PC-3 (cell line): ENCODE measurements around the gene BICRAL. TPM values are rescaled to one million over a fixed set of nuclear protein-coding genes. Genes with fewer than 3 reads are reported as not detected.

Experiments used
- ATAC-seq: fragments of 200-7000 bp; cut with Tn5 transposase; 2 replicates; pipeline ENCODE4 v1.9.1; 2020; ENCODE audit warnings: mild to moderate bottlenecking, moderate library complexity
- BruUV-seq: library from RNA; stranded (reverse); fragments of 400-500 nt; replicated peaks from 2 replicates; lab custom pipeline; 2021; lab: Mats Ljungman, UMichigan
- CTCF ChIA-PET: fragments of 300-600 bp; sonication (Branson Sonifier 250); formaldehyde crosslinking; loops from one replicate; lab custom pipeline; 2022; ENCODE audit warnings: antibody characterized with exemption; lab: Charles Lee
- POLR2A ChIA-PET: fragments of 300-600 bp; sonication (Branson Sonifier 250); formaldehyde crosslinking; loops from one replicate; lab custom pipeline; 2022; ENCODE audit warnings: antibody characterized with exemption; ENCODE audit not compliant: unreplicated experiment; lab: Charles Lee
- DNase-seq: peaks from one replicate; pipeline ENCODE4 v3.0.0-alpha.2; 2015
- H2AFZ ChIP-seq: fragments of 300-600 bp; sonication (generic); 2 replicates; pipeline ENCODE4 v1.6.0; 2016; ENCODE audit warnings: antibody characterized with exemption, low read length
- H3F3A ChIP-seq: fragments of 300-600 bp; sonication (generic); one replicate; pipeline ENCODE4 v1.6.0; 2017; ENCODE audit warnings: antibody characterized with exemption, low read length, control low read depth, mild to moderate bottlenecking; ENCODE audit not compliant: unreplicated experiment
- H3K27ac ChIP-seq: fragments of 300-600 bp; sonication (generic); 2 replicates; pipeline ENCODE4 v1.5.1; 2016; ENCODE audit warnings: mild to moderate bottlenecking, low read length
- H3K27me3 ChIP-seq: fragments of 300-600 bp; sonication (generic); 2 replicates; pipeline ENCODE4 v1.6.1; 2016; ENCODE audit warnings: low read length, mixed read lengths
- H3K36me3 ChIP-seq: fragments of 300-600 bp; sonication (generic); 2 replicates; pipeline ENCODE4 v1.6.1; 2016; ENCODE audit warnings: low read depth, mixed run types, low read length, mixed read lengths
- H3K4me1 ChIP-seq: fragments of 300-600 bp; sonication (generic); 2 replicates; pipeline ENCODE4 v1.5.1; 2016; ENCODE audit warnings: low read length; ENCODE audit not compliant: insufficient read depth
- H3K4me2 ChIP-seq: fragments of 300-600 bp; sonication (generic); 2 replicates; pipeline ENCODE4 v1.6.0; 2016; ENCODE audit warnings: low read length
- H3K4me3 ChIP-seq: fragments of 300-600 bp; sonication (generic); 2 replicates; pipeline ENCODE4 v1.5.1; 2016; ENCODE audit warnings: mild to moderate bottlenecking, low read length, mixed read lengths
- H3K79me2 ChIP-seq: fragments of 300-600 bp; sonication (generic); 2 replicates; pipeline ENCODE4 v1.6.1; 2017; ENCODE audit warnings: low read length, mixed read lengths
- H3K9ac ChIP-seq: fragments of 300-600 bp; sonication (generic); 2 replicates; pipeline ENCODE4 v1.6.0; 2016; ENCODE audit warnings: mild to moderate bottlenecking, low read length
- H3K9me2 ChIP-seq: fragments of 300-600 bp; sonication (generic); replicated peaks from 2 replicates; pipeline ENCODE4 v1.6.1; 2016; ENCODE audit warnings: mixed run types, low read length, mixed read lengths
- H3K9me3 ChIP-seq: fragments of 300-600 bp; sonication (generic); 2 replicates; pipeline ENCODE4 v1.6.1; 2016; ENCODE audit warnings: low read length, mixed read lengths
- H4K20me1 ChIP-seq: fragments of 300-600 bp; sonication (generic); 2 replicates; pipeline ENCODE4 v1.6.1; 2016; ENCODE audit warnings: low read length, mixed read lengths
- CTCF ChIP-seq: fragments of 300-600 bp; sonication (generic); conservative IDR thresholded peaks from 2 replicates; pipeline ENCODE4 v1.5.1; 2017; ENCODE audit warnings: antibody characterized with exemption, low read depth, mild to moderate bottlenecking, low read length
- EZH2 ChIP-seq: fragments of 300-600 bp; sonication (generic); IDR thresholded peaks from one replicate; pipeline ENCODE4 v1.6.1; 2017; ENCODE audit warnings: antibody characterized with exemption, mild to moderate bottlenecking, low read length; ENCODE audit not compliant: unreplicated experiment
- EZH2phosphoT487 ChIP-seq: fragments of 300-600 bp; sonication (generic); IDR thresholded peaks from 2 replicates; pipeline ENCODE4 v1.6.1; 2018; ENCODE audit warnings: mild to moderate bottlenecking, antibody characterized with exemption, low read length, borderline replicate concordance
- intact Hi-C: fragments of 100-400 bp; cut with micrococcal nuclease; formaldehyde crosslinking; loops from 2 replicates; pipeline ENCODE4 v1.9.0; 2023
- total RNA-seq: library from RNA; depleted of rRNA; stranded (reverse); fragments of >200 nt; gene quantifications from 2 replicates; pipeline ENCODE4 v1.2.3, GENCODE V29; 2014

BICRAL gene
- total RNA-seq, 1 experiment from 2014 or later: 3.3 TPM

DNA sequence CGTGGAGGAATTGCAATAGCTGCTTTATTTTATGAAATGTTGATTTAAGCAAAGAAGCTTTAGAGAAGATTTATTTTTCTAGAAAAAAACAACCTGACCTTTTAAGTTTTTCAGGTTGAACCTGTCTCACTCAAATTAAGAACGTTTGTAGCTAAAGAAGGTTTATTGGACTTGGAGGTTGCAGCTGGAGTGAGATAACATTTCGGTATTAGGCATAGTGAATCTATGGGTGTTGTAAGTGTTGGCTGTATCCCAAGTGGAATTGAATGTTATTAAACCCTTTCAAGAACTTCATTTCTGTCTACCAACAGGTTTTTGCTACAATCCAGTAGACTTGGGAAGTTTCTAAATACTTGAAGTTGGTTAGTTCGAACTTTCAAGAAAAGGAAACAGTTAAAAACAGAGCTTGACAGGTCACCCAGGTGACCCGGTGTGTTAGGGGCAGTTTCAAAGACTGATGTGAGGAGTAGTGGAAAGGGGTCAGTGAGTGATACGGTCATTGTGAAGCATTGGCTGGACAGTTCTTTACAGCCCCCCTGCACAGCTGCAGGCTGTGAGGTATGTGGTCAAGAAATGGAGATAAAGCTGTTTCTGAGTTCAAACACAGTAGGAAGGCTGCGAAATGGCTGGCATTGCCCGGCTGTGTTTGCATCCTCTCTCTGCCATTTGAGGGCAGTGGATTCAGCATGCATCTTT is 33.5 kb upstream of the BICRAL start:
- Histone ChIP-seq H3F3A (no peaks in the 10 kb centered on the region), H3K79me2 (peaks cover 32% of the 10 kb centered on the region), H3K9me2 (no peaks in the 10 kb centered on the region), H3K4me3 (peak overlapping the region; percentile 84), H3K4me1 (peaks cover 21% of the 10 kb centered on the region), H3K27ac (no peak overlapping the region), H3K4me2 (peak overlapping the region; percentile 100), H4K20me1 (peaks cover 9% of the 10 kb centered on the region; the same call in 1 of the 2 replicates), H3K36me3 (no peaks in the 10 kb centered on the region), H3K9me3 (no peaks in the 10 kb centered on the region), H3K9ac (peak overlapping the region; percentile 84; the same call in 1 of the 2 replicates), H2AFZ (peak overlapping the region; percentile 91; the same call in 1 of the 2 replicates), H3K27me3 (no peaks in the 10 kb centered on the region)
- intact Hi-C loops: no loop called here
- no TSS peak for BruUV-seq
- DNase-seq: no peak
- TF ChIP-seq EZH2: no peak
- no peak for TF ChIP-seq EZH2phosphoT487
- no peak for TF ChIP-seq CTCF
- no peak for ATAC-seq
- ChIA-PET CTCF (interaction anchor here (0.6 kb wide), 1 partner anchor 90 kb away, joined by 4 read pairs; no protein-coding TSS in a partner anchor), POLR2A (no interaction called here)

- Histone ChIP-seq H2AFZ (no peak overlapping the region), H3K27ac (no peak overlapping the region), H4K20me1 (no peaks in the 10 kb centered on the region), H3K9me2 (no peaks in the 10 kb centered on the region), H3K9ac (no peak overlapping the region), H3K9me3 (no peaks in the 10 kb centered on the region), H3F3A (no peaks in the 10 kb centered on the region), H3K4me2 (no peak overlapping the region), H3K27me3 (no peaks in the 10 kb centered on the region), H3K4me3 (no peak overlapping the region), H3K79me2 (0 out of 2 replicates have a peak, but pooled peaks cover 7% of the 10 kb centered on the region), H3K36me3 (no peaks in the 10 kb centered on the region), H3K4me1 (peaks cover 15% of the 10 kb centered on the region)
- DNase-seq (no peak), ATAC-seq (no peak)
- TF ChIP-seq EZH2 (no peak), CTCF (no peak), EZH2phosphoT487 (no peak)
- ChIA-PET POLR2A (no interaction called here), CTCF (no interaction called here)
- intact Hi-C loops: no loop called here
- no TSS peak for BruUV-seq
These were observed 30.8 kb upstream of the BICRAL start for GRCh38 chr6:42751055-42751454.

DNA sequence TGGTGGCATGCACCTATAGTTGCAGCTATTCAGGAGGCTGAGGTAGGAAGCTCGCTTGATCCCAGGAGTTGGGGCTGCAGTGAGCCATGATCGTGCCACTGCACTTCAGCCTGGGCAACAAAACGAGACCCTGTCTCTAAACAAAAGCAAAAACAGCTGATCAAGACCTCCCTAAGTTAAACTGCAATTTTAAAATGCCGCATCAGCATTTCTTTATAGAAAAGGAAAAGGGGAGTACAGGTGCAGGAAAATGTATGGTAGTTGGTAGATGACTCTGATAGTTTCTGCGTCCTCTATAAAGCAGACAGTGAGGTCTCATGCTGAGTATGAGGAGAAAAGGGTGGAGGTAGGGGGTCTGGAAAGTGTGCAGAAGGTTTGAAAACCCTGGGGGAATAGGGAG is 27.1 kb upstream of the BICRAL start:
- ATAC-seq: no peak

More for the DNA sequence above, 27.1 kb upstream of the BICRAL start:
- no peaks in the 10 kb centered on the region for H3K9me2 ChIP-seq
- no peaks in the 10 kb centered on the region for H4K20me1 ChIP-seq
- no peaks in the 10 kb centered on the region for H3K27me3 ChIP-seq
- ChIA-PET CTCF (no interaction called here), POLR2A (no interaction called here)
- H3K9ac ChIP-seq: no peak overlapping the region
- no peaks in the 10 kb centered on the region for H3F3A ChIP-seq
- no peaks in the 10 kb centered on the region for H3K4me1 ChIP-seq
- H2AFZ ChIP-seq: no peak overlapping the region
- H3K27ac ChIP-seq: no peak overlapping the region
- intact Hi-C loops: no loop called here
- H3K4me3 ChIP-seq: no peak overlapping the region
- DNase-seq: no peak
- no peaks in the 10 kb centered on the region for H3K9me3 ChIP-seq
- BruUV-seq: no TSS peak
- no peaks in the 10 kb centered on the region for H3K36me3 ChIP-seq
- H3K79me2 ChIP-seq: no peaks in the 10 kb centered on the region
- TF ChIP-seq EZH2: no peak
- no peak for TF ChIP-seq EZH2phosphoT487
- no peak for TF ChIP-seq CTCF
- H3K4me2 ChIP-seq: no peak overlapping the region
